Type B pancreatic cell (in vitro differentiated cells): ENCODE data around the gene CREG1. TPM values are rescaled to one million over a fixed set of nuclear protein-coding genes. Genes with fewer than 3 reads are reported as not detected.

ENCODE experiments used
- DNase-seq: peaks from one replicate; pipeline ENCODE4 v3.0.0; 2021; ENCODE audit warnings: mixed read lengths; ENCODE audit not compliant: unreplicated experiment; ENCODE audit errors: extremely low spot score
- H3K27ac Mint-ChIP-seq: 2 replicates; pipeline ENCODE4 v1.8.0; 2021; ENCODE audit warnings: mild to moderate bottlenecking, mixed read lengths
- H3K27me3 Mint-ChIP-seq: 2 replicates; pipeline ENCODE4 v1.8.0; 2021; ENCODE audit warnings: mixed read lengths
- H3K36me3 Mint-ChIP-seq: 2 replicates; pipeline ENCODE4 v1.8.0; 2021; ENCODE audit warnings: mixed read lengths
- H3K4me1 Mint-ChIP-seq: one replicate; pipeline ENCODE4 v1.8.0; 2021; ENCODE audit warnings: mixed read lengths; ENCODE audit not compliant: unreplicated experiment
- H3K4me3 Mint-ChIP-seq: 2 replicates; pipeline ENCODE4 v1.8.0; 2021; ENCODE audit warnings: mild to moderate bottlenecking, mixed read lengths
- H3K9me3 Mint-ChIP-seq: 2 replicates; pipeline ENCODE4 v1.8.0; 2021; ENCODE audit warnings: mixed read lengths
- total RNA-seq: library from RNA; stranded (reverse); gene quantifications from 2 replicates; pipeline ENCODE4 v1.2.1, GENCODE V29; 2021; ENCODE audit warnings: low replicate concordance
- TF ChIP-seq, protein P1 (sequence below): fragments of 200-600 bp; sonication (generic); conservative IDR thresholded peaks from 2 replicates; pipeline ENCODE4 v1.5.0; 2021; ENCODE audit warnings: antibody characterized with exemption, mild to moderate bottlenecking

Gene CREG1
- total RNA-seq, 1 donor from 2014 or later = 39.5 TPM

DNA sequence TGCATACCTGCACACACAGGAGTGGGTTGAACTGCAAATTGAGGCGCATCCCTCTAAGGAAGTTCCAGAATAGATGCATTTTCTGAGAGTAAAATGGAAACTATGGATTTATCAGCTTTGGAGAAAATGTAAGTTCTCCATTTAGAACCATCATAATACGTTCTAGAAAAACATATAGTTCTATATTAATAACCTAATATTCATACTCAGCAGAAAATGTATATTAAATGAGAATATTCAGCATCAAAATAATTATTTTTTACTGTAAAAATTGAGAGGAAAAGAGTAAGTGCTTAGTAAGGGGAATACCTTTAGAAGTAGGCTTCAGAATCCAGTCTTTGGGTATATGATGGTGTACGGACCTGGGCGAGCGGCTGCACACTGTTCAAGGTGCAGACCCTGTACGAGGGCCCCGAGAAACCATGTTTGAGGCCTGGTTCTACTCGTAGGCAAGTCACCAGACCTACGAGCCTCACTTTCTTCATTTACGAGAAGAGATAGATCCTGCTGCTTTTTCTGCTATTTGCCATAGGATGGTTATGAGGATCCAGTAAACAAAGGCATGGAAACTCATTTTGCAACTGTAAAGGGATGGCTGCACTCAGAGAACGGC is 42.1 kb downstream of the CREG1 start:
- TF ChIP-seq, protein P1, sequence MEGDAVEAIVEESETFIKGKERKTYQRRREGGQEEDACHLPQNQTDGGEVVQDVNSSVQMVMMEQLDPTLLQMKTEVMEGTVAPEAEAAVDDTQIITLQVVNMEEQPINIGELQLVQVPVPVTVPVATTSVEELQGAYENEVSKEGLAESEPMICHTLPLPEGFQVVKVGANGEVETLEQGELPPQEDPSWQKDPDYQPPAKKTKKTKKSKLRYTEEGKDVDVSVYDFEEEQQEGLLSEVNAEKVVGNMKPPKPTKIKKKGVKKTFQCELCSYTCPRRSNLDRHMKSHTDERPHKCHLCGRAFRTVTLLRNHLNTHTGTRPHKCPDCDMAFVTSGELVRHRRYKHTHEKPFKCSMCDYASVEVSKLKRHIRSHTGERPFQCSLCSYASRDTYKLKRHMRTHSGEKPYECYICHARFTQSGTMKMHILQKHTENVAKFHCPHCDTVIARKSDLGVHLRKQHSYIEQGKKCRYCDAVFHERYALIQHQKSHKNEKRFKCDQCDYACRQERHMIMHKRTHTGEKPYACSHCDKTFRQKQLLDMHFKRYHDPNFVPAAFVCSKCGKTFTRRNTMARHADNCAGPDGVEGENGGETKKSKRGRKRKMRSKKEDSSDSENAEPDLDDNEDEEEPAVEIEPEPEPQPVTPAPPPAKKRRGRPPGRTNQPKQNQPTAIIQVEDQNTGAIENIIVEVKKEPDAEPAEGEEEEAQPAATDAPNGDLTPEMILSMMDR = no peak
- Mint-ChIP-seq H3K4me3 (no peak overlapping the region), H3K4me1 (peaks cover 8% of the 10 kb centered on the region), H3K27me3 (peaks cover 4% of the 10 kb centered on the region), H3K9me3 (no peaks in the 10 kb centered on the region), H3K27ac (no peak overlapping the region), H3K36me3 (no peaks in the 10 kb centered on the region)
- no peak for DNase-seq

DNA sequence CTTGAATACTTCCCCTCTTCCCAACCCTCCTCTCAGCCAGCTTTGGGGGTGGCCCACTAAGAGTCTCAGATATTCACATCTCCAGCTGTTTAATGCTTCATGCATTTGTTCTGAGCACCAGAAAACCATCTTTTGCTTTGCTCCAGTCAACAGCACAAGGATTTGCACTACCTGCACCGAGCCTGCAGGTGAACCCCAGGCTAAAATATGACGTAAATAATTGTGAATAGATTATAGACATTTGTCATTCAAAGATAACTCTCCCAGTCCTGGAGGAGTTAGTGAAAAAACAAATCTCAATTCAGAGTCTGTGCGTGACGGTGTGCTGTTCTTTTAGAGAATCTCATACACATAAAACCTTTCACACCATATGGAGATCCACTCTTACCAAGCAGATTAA is 42.7 kb downstream of the CREG1 start:
- Mint-ChIP-seq H3K9me3 (no peaks in the 10 kb centered on the region), H3K4me3 (no peak overlapping the region), H3K27me3 (peaks cover 4% of the 10 kb centered on the region), H3K27ac (no peak overlapping the region), H3K4me1 (peaks cover 8% of the 10 kb centered on the region), H3K36me3 (no peaks in the 10 kb centered on the region)
- TF ChIP-seq, protein P1 = peak; percentile 14
- no peak for DNase-seq

DNA sequence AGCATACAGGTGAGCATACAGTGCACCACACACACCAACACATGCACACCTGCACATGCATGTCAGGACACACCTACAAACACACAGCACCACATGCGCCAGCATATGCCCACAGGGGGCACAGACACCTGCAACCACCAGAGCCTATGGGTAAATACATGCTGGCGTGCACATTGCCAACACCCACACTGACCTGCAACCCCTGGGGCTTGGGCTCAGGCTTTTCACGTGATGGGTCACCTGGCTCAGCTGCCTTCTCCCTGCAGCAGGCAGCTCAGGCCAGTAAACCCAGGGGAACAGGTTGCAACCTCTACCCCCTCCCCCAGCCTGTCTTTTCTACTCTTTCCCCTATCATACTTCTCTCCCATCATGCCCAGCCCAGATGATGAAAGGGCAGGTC is 43.3 kb downstream of the CREG1 start:
- Mint-ChIP-seq H3K36me3 (no peaks in the 10 kb centered on the region), H3K27ac (no peak overlapping the region), H3K27me3 (peaks cover 4% of the 10 kb centered on the region), H3K9me3 (no peaks in the 10 kb centered on the region), H3K4me3 (no peak overlapping the region), H3K4me1 (peaks cover 8% of the 10 kb centered on the region)
- DNase-seq = no peak
- TF ChIP-seq, protein P1 = no peak

GRCh38 chr1:167509587-167509986 is 44.0 kb downstream of the CREG1 start:
- Mint-ChIP-seq H3K9me3 (no peaks in the 10 kb centered on the region), H3K27me3 (peaks cover 10% of the 10 kb centered on the region), H3K4me3 (no peak overlapping the region), H3K4me1 (peaks cover 8% of the 10 kb centered on the region), H3K27ac (no peak overlapping the region), H3K36me3 (no peaks in the 10 kb centered on the region)
- no peak for DNase-seq
- TF ChIP-seq, protein P1 = no peak

GRCh38 chr1:167507719-167508118 is 45.8 kb downstream of the CREG1 start:
- peaks cover 23% of the 10 kb centered on the region for H3K4me1 Mint-ChIP-seq
- no peaks in the 10 kb centered on the region for H3K9me3 Mint-ChIP-seq
- no peaks in the 10 kb centered on the region for H3K36me3 Mint-ChIP-seq
- TF ChIP-seq, protein P1 = no peak
- peaks cover 25% of the 10 kb centered on the region for H3K27me3 Mint-ChIP-seq
- no peak for DNase-seq
- no peak overlapping the region for H3K27ac Mint-ChIP-seq
- no peak overlapping the region for H3K4me3 Mint-ChIP-seq

DNA sequence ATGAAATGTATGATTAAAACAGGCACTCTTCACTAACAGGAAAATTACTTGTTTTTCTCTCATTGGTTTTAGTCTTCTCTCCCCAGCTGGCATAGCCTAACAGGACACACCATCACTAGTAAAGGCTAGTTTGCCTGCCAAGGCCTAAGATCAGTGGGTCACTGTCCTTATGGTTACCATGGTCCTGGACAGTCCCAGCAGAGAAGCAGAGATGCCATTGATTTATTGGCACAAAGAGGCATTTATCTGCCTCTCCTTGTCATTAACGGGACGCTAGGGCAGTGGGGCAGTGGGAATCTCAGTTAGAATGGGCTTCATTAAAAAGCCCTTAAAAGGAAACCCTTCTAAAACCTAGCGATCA is 49.1 kb downstream of the CREG1 start:
- no peaks in the 10 kb centered on the region for H3K36me3 Mint-ChIP-seq
- H3K27ac Mint-ChIP-seq = no peak overlapping the region
- no peaks in the 10 kb centered on the region for H3K9me3 Mint-ChIP-seq
- DNase-seq = no peak
- H3K4me1 Mint-ChIP-seq = peaks cover 22% of the 10 kb centered on the region
- no peak overlapping the region for H3K4me3 Mint-ChIP-seq
- H3K27me3 Mint-ChIP-seq = peaks cover 28% of the 10 kb centered on the region
- TF ChIP-seq, protein P1 = no peak
